Endothelial cell of umbilical vein (primary cell): ENCODE results near the gene MT1E. TPM values are rescaled to one million over a fixed set of nuclear protein-coding genes. Genes with fewer than 3 reads are reported as not detected.

ENCODE experiments used
- BruUV-seq: library from RNA; stranded (reverse); fragments of 400-500 nt; replicated peaks from 2 replicates; lab custom pipeline; 2021; lab: Mats Ljungman, UMichigan
- CTCF ChIA-PET: fragments of 300-600, 350-600 bp; sonication (Branson Sonifier 250); formaldehyde crosslinking; loops from one replicate; lab custom pipeline; 2021; ENCODE audit warnings: antibody characterized with exemption, inconsistent platforms; lab: Charles Lee
- POLR2A ChIA-PET: fragments of 300-600, 350-600 bp; sonication (Branson Sonifier 250); formaldehyde crosslinking; loops from one replicate; lab custom pipeline; 2021; ENCODE audit warnings: antibody characterized with exemption, inconsistent platforms; lab: Charles Lee
- DNase-seq: peaks from one replicate; pipeline ENCODE4 v3.0.0-alpha.2; 2011; ENCODE audit warnings: low read depth, low spot score
- FAIRE-seq: peaks from 2 replicates; lab custom pipeline; 2011; peaks lifted over from hg19 to GRCh38; lab: Jason Lieb, UNC
- H2AFZ ChIP-seq: 2 replicates; pipeline ENCODE4 v1.6.0; 2012; ENCODE audit warnings: low read depth, low read length, control low read depth, inconsistent platforms
- H3K27ac ChIP-seq: 2 replicates; pipeline ENCODE4 v1.5.1; 2011; ENCODE audit warnings: low read depth, mild to moderate bottlenecking, control low read depth, low read length, moderate library complexity; ENCODE audit not compliant: insufficient read depth
- H3K27me3 ChIP-seq, 2 experiments: 2 replicates each; pipeline versions ENCODE4 v1.6.0 to v1.6.1; 2011; ENCODE audit warnings: low read length in 2 of 2, mixed read lengths in 1 of 2; ENCODE audit not compliant: control insufficient read depth in 2 of 2, insufficient read depth in 2 of 2
- H3K36me3 ChIP-seq, 2 experiments: 2 replicates in 1 of 2; 3 replicates in 1 of 2; pipeline ENCODE4 v1.5.1; 2011; ENCODE audit warnings: low read length in 2 of 2, mild to moderate bottlenecking in 1 of 2, moderate library complexity in 1 of 2; ENCODE audit not compliant: control insufficient read depth in 2 of 2, insufficient read depth in 2 of 2; ENCODE audit errors: extremely low read depth in 1 of 2
- H3K4me1 ChIP-seq: 3 replicates; pipeline ENCODE4 v1.5.1; 2011; ENCODE audit warnings: mild to moderate bottlenecking, low read length; ENCODE audit not compliant: control insufficient read depth, insufficient read depth; ENCODE audit errors: extremely low read depth
- H3K4me2 ChIP-seq: 2 replicates; pipeline ENCODE4 v1.6.1; 2011; ENCODE audit warnings: low read length, control low read depth, mixed read lengths; ENCODE audit not compliant: insufficient read depth
- H3K4me3 ChIP-seq, 3 experiments: fragments of 200-600 bp in 1 of 3; sonication (generic), shearing (Covaris generic) in 1 of 3; replicated peaks in 1 of 3; 2 replicates each; pipeline ENCODE4 v1.5.1; 2011 to 2016; ENCODE audit warnings: control low read depth in 3 of 3, low read length in 3 of 3, mild to moderate bottlenecking in 2 of 3, inconsistent platforms in 1 of 3, low read depth in 1 of 3, moderate library complexity in 1 of 3; ENCODE audit not compliant: insufficient read depth in 1 of 3
- H3K79me2 ChIP-seq: 2 replicates; pipeline ENCODE4 v1.6.0; 2012; ENCODE audit warnings: low read length, inconsistent platforms; ENCODE audit not compliant: control insufficient read depth, insufficient read depth
- H3K9ac ChIP-seq: replicated peaks from 2 replicates; pipeline ENCODE3; 2011; ENCODE audit warnings: low read length, control low read depth; ENCODE audit not compliant: insufficient read depth; ENCODE audit errors: extremely low read depth
- H3K9me1 ChIP-seq: replicated peaks from 3 replicates; pipeline ENCODE4 v1.6.0; 2011; ENCODE audit warnings: mild to moderate bottlenecking, low read length; ENCODE audit not compliant: control insufficient read depth, insufficient read depth; ENCODE audit errors: extremely low read depth
- H3K9me3 ChIP-seq: replicated peaks from 2 replicates; pipeline ENCODE4 v1.5.1; 2012; ENCODE audit warnings: low read length, inconsistent platforms; ENCODE audit not compliant: control insufficient read depth, insufficient read depth
- H4K20me1 ChIP-seq: replicated peaks from 2 replicates; pipeline ENCODE3; 2011; ENCODE audit warnings: mild to moderate bottlenecking, low read length; ENCODE audit not compliant: control insufficient read depth, insufficient read depth; ENCODE audit errors: extremely low read depth
- CTCF ChIP-seq, 2 donors: IDR thresholded peaks; 1 replicate in 1 of 2; 2 replicates in 1 of 2; pipeline ENCODE4 v1.5.1; 2011; ENCODE audit warnings: low read length in 2 of 2, mild to moderate bottlenecking in 2 of 2, moderate library complexity in 2 of 2, control low read depth in 1 of 2, inconsistent platforms in 1 of 2, low read depth in 1 of 2; ENCODE audit not compliant: insufficient read depth in 1 of 2; ENCODE audit errors: extremely low read depth in 1 of 2
- EZH2 ChIP-seq: IDR thresholded peaks from 2 replicates; pipeline ENCODE4 v1.6.1; 2012; ENCODE audit warnings: borderline replicate concordance, low read depth, mild to moderate bottlenecking, moderate library complexity, low read length, inconsistent platforms; ENCODE audit not compliant: severe bottlenecking
- FOS ChIP-seq: IDR thresholded peaks from 2 replicates; pipeline ENCODE4 v1.6.1; 2011; ENCODE audit warnings: mild to moderate bottlenecking, low read length, moderate library complexity, borderline replicate concordance; ENCODE audit not compliant: insufficient read depth
- GATA2 ChIP-seq: IDR thresholded peaks from 2 replicates; pipeline ENCODE4 v1.7.0; 2011; ENCODE audit warnings: low read depth, mild to moderate bottlenecking, moderate library complexity, mixed read lengths, low read length; ENCODE audit not compliant: insufficient read length, insufficient read depth
- JUN ChIP-seq: IDR thresholded peaks from 2 replicates; pipeline ENCODE4 v1.6.1; 2011; ENCODE audit warnings: borderline replicate concordance, low read depth; ENCODE audit not compliant: insufficient read length, insufficient read depth
- MAX ChIP-seq: IDR thresholded peaks from 2 replicates; pipeline ENCODE4 v1.6.1; 2011; ENCODE audit not compliant: insufficient read depth, insufficient read length
- MYC ChIP-seq: IDR thresholded peaks from one replicate; pipeline ENCODE4 v1.6.1; 2011; ENCODE audit warnings: mild to moderate bottlenecking, low read depth, low read length
- POLR2A ChIP-seq: IDR thresholded peaks from 2 replicates; pipeline ENCODE4 v1.6.1; 2012; ENCODE audit warnings: low read depth, mild to moderate bottlenecking, control low read depth, low read length
- POLR2AphosphoS5 ChIP-seq: IDR thresholded peaks from 2 replicates; pipeline ENCODE4 v1.6.1; 2012; ENCODE audit warnings: low read depth, mild to moderate bottlenecking, control low read depth, low read length, moderate library complexity; ENCODE audit not compliant: insufficient read depth
- dilution Hi-C: fragments of 300-500 bp; cut with MboI; formaldehyde crosslinking; loops from one replicate; pipeline ENCODE4 v1.15.0; 2019; ENCODE audit warnings: low sequenced_read_pairs; ENCODE audit not compliant: extremely low pct_ligation_motif_present
- intact Hi-C: fragments of 100-400 bp; cut with micrococcal nuclease; formaldehyde crosslinking; loops from one replicate; pipeline ENCODE4 v1.10.0; 2022
- polyA plus RNA-seq, 4 experiments: library from polyadenylated mRNA; depleted of rRNA in 3 of 4; stranded (reverse) in 3 of 4; unstranded in 1 of 4; fragments of >200 nt; gene quantifications; 2 replicates each; pipeline versions ENCODE4 v1.2.1 to v1.2.3, GENCODE V29; 2011 to 2012; ENCODE audit warnings: missing spikeins in 1 of 4
- total RNA-seq: library from RNA; stranded (reverse); gene quantifications from 2 replicates; pipeline ENCODE4 v1.2.3, GENCODE V29; 2021

Gene MT1E
- total and polyA plus RNA-seq, 2 donors (not counting 3 experiments of a cell fraction or from before 2014, with no cell fraction given): 208 to 346 TPM

- no TSS peak for BruUV-seq
- ChIA-PET POLR2A (interaction anchor here (2.1 kb wide), 1 partner anchor 10 kb away, joined by 6 read pairs; the partner anchor contains the start of gene MT1E), CTCF (interaction anchor here (0.7 to 1.5 kb wide), 3 partner anchors 31 to 34 kb away, joined by 3 to 5 read pairs (median 3); no protein-coding TSS in a partner anchor)
- Histone ChIP-seq H3K79me2 (no peaks in the 10 kb centered on the region), H3K4me2 (peak overlapping the region; percentile 72), H2AFZ (peak overlapping the region; percentile 83), H4K20me1 (no peaks in the 10 kb centered on the region), H3K4me1 (peaks cover 19% of the 10 kb centered on the region), H3K9ac (no peak overlapping the region), H3K27ac (no peak overlapping the region), H3K36me3 (no peaks in the 10 kb centered on the region), H3K4me3 (peak overlapping the region in 2 of 3 experiments; percentile 21 to 30), H3K9me1 (no peaks in the 10 kb centered on the region), H3K9me3 (no peaks in the 10 kb centered on the region), H3K27me3 (peaks cover 34 to 39% of the 10 kb centered on the region in 2 experiments)
- DNase-seq (no peak), FAIRE-seq (no peak)
- TF ChIP-seq EZH2 (peak; percentile 94), MYC (no peak), FOS (no peak)
- dilution Hi-C loops: no loop called here
- intact Hi-C loops: loop anchor here (1.0 to 2.0 kb wide), 2 partner anchors 10 to 24 kb away; partner anchors contain the start of gene MT1E
Measured at GRCh38 chr16:56634715-56635440, 9.3 kb downstream of the MT1E start.

- ChIA-PET POLR2A (interaction anchor here (2.1 kb wide), 1 partner anchor 10 kb away, joined by 6 read pairs; the partner anchor contains the start of gene MT1E), CTCF (interaction anchor here (0.7 kb wide), 1 partner anchor 32 kb away, joined by 3 read pairs; no protein-coding TSS in a partner anchor)
- no peaks in the 10 kb centered on the region for H3K9me3 ChIP-seq
- H3K9me1 ChIP-seq: no peaks in the 10 kb centered on the region
- no peak overlapping the region for H3K9ac ChIP-seq
- no peak overlapping the region for H3K27ac ChIP-seq
- FAIRE-seq (no peak), DNase-seq (no peak)
- dilution Hi-C loops: no loop called here
- H3K4me2 ChIP-seq: peak overlapping the region; percentile 72
- intact Hi-C loops: loop anchor here (2.0 kb wide), 1 partner anchor 23 kb away; no protein-coding TSS in a partner anchor
- H3K79me2 ChIP-seq: no peaks in the 10 kb centered on the region
- H3K27me3 ChIP-seq: peaks cover 34 to 39% of the 10 kb centered on the region in 2 experiments
- H2AFZ ChIP-seq: peak overlapping the region; percentile 83
- H4K20me1 ChIP-seq: no peaks in the 10 kb centered on the region
- no peaks in the 10 kb centered on the region for H3K36me3 ChIP-seq
- TF ChIP-seq POLR2A: no peak
- no peak for TF ChIP-seq JUN
- TF ChIP-seq MAX: peak; percentile 11
- no peak for TF ChIP-seq POLR2AphosphoS5
- TF ChIP-seq MYC: no peak
- TF ChIP-seq FOS: no peak
- peak; percentile 92 for TF ChIP-seq EZH2
- TF ChIP-seq GATA2: no peak
- no peak for TF ChIP-seq CTCF (IDR thresholded peaks at IDR 0.05; ENCODE audit: extremely low read depth in 1 of 2, insufficient read depth in 1 of 2, low read depth in 1 of 2, low read length in 2 of 2)
- H3K4me1 ChIP-seq: peaks cover 19% of the 10 kb centered on the region
- H3K4me3 ChIP-seq: peak overlapping the region in 1 of 3 experiments; percentile 21
- BruUV-seq: no TSS peak
Measured at GRCh38 chr16:56635441-56635967, 9.9 kb downstream of the MT1E start.
